GM18511 (cell line): Measurements from ENCODE around the gene CD58.

Experiments
- ATAC-seq: cut with Tn5 transposase; IDR thresholded peaks from one replicate; pipeline ENCODE4 v1.9.1; 2021; ENCODE audit warnings: mild to moderate bottlenecking, moderate library complexity; ENCODE audit not compliant: unreplicated experiment

Gene CD58

DNA sequence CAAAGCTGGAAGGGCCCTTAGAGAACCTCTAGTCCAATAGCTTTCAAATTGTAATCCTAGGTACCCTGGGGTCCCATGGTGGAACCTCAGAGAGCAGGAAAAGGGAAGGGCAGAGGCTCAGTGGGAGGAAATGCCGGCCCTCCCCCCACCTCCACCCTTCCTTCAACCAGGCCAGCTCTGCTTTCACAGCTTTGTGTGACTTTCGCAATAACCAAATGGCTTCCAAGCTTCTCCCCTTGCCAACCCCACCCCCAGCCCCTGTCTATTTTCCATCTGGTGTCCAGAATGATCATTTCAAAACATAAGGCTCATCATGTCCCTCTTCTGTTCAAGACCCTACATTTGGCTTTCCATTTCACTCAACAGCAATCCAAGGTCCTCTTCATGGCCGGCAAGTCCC lies 74.4 kb downstream of the CD58 start:
- ATAC-seq = no peak

DNA sequence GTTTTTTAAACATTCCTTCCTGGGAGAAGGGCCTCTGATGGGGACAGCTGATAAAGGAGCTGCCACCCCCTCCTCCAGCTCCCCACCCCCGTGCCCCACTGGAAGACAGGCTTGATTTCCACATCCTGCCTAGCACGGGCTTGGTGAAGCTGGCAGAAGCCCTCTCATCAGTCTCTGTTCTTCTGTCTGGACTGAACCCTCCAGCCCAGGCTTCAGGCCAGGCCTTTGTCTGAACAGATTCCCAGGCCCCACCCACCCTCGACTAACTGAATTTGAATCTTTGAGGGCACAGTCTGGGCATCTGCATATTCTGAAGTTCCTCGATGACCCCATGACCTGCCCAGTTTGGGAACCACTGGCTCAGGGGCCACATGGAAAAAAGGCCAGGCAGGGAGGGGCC lies 75.3 kb downstream of the CD58 start:
- ATAC-seq = no peak

DNA sequence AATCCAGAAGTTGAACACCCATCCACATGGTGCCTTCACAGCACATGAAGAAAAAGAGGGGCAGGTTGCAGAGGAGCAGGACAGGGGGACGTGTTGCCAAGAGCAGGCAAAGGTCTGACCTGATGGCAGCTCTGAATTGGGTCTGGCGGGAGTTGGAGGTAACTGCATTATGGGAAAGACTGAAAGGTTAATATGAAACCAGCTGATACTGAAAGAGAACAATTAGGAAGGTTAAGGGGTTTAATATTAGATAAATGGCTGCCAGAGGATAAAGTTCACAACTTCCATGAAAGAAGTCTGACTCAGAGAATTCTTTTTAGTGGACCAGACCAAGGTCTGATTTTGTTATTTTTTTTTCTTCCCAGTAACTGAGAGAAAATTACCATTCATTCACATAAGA lies 76.1 kb downstream of the CD58 start:
- ATAC-seq = no peak

DNA sequence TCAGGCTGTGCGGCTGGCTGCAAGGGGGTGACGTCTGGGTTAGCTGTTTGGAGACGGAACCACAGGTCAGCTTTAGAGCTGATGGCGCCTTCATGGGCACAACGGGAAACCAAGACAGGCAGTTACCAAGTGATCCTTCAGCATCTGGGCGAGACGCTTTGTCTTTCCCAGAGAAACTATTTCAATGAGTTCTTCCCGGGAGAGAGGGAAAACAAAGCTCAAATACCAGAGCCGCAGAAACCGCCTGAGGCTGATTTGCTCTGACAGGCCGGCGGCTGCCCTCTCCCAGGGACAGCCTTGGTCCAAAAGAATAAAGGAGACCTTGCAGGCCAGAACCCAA lies 76.5 kb downstream of the CD58 start:
- ATAC-seq = no peak

DNA sequence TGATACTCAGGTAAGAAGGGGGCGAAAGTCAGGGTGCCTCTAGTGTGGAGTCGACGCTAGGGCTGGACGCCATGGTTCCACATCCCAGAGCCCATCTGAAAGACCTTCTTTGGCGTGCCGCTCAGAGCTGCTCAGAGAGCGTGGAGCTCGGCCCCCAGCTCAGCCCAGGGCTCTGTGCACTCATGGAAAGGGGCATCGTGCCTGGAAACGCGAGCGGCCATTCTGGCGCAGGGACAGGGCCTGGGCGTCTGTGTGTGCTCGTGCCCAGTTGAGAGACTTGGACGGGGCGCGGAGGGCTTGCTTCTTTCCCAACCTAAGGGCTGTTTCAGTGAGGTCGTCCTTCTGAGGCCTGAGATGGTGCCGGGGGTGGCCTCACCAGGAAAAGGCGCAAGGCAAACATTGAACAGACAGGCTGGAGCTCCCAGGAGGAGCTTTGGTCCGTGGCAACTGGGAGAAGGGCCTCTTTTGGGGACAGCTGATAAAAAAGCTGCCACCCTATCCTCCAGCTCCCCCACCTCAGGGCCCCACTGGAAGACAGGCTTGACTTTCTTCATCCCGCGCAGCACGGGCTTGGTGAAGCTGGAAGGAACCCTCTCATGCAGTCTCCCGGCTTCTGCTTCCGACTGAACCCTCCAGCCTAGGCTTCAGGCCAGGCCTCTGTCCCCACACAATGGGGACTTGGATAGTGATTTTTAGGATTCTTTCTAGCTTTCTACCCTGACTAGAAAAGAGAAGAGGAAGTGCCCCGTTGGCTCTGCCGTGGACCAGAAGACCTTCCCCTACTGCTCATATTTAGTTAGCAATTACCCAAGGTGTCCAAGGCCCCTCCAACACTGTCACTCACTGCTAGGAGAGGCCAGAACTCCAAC lies 77.1 kb downstream of the CD58 start:
- ATAC-seq = no peak

DNA sequence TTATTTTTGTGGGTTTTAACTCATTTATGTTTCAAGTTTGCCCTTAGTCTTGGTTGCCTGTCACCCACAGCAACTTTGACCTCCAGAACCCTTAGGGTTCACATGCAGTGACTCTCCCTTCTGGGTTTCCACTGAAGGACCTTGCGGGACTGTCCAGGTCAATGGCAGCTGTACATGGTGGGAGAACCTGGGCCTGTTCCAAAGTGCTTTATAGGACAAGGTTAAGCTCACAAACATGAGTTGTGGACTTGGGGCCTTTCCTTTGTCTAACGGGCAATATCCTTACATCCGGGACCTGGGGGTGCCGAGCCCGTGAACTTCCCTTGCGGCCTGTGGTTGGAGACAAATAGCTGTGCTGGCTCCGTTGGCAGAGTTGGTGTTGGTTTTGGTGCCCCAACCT lies 77.8 kb downstream of the CD58 start:
- ATAC-seq = no peak

DNA sequence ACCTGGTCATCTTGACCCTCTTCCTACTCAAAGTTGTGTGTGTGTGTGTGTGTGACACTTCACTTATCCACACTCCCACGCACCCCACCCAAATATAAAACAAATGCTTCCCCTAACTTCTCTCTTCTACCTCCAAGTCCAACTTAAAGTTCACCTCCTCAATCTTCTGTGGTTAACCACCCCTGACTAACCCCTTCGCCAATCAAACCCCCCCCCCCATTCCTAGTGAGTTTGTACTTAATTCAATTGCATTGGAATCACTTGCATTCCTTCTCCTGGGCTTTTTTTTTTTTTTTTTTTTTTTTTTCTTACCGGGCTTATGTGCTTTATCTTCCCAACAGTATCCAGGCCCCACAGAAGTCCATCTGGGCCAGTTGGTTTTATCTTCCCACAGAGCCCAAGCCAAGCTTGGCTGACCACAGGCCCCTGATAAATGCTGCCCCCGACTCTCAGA lies 78.4 kb downstream of the CD58 start:
- no peak for ATAC-seq

DNA sequence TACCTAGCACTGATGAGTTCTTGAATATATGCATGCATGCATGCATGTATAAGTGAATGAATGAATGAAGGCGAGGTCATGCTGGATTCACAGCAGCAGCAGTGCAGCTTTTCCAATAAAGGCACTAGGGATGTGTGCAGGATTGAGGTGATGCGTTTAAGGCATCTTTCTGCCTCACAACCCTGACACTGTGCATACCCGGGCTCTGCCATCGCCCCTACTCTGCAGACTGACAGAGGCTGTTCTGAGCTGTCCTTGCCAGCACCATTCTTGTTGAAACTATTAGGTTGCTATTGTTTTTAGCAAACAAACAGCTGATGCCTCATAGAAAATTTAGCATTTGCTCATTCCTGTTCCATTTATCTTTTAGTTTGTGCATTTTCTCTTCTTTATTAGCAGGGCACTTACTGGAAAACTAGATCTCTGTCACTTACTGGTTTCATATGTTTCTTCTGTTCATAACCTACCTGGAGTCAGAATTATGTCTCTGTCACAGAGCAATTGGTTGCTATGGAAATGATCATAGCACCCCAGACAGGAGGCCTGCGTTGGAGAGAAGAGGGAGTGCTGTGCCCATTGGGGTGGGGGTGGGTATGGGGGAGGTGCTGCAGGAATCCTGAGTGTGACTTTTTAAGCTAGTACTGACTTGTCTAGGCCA lies 79.0 kb downstream of the CD58 start:
- ATAC-seq = no peak

DNA sequence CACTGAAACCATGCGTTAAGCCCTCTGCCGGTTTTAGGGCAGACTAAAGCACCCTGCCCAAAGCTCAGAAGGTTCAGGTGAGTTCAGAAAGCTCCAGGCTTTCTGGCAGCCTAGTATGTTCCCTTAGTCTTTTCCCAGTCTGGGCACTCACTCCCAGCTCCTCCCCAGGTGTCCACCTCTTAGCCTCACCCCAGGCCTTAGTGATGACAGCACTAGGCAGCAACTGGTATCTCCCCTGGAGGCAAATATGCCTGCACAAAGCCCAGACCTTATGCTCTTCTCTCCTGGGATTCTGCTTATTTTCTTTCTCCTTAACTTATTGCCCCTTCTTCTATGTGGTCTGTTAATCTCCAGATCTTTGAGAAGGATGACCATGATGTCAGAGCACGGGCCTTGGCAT lies 80.2 kb downstream of the CD58 start:
- ATAC-seq = no peak

DNA sequence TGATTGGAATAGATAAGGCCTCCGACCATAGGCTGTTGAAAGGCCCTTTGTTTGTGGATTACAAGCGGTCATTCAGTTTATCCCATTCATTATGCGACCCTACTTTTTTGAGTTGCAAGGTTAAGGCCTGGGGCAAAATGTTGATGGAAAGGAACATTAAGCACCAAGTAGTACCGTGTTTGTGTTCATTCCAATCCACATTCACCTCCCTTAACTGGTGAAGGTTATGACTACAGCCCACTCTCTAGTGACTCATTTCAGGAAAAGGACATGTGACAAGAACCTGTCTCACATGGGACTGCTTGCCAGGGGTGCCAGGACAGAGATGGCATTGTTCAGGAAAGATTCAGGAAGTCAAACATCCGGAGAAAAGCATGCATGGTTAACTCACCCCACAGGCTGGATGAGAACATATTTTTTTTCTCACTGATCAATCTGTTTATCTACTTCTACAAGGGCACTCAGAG lies 81.6 kb downstream of the CD58 start:
- ATAC-seq = peak; percentile 60

DNA sequence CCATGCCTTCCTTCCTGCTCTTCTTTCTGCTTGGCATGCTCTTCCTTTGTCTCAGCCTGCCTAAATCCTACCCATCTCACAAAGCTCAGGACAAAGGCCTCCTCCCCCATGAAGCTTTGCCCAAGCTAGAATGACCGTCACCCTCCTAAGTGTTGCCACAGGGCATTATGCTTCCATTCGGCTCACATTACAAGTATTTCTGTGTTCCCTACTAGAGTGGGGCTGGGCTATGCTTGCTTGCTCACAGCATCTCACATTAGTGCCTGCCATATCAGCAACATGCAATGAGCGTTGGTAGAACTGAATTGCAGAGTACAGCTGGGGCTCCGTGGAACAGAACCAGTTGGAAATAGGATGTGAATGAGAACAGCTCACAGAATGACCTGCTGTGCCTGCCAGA lies 82.8 kb downstream of the CD58 start:
- no peak for ATAC-seq

DNA sequence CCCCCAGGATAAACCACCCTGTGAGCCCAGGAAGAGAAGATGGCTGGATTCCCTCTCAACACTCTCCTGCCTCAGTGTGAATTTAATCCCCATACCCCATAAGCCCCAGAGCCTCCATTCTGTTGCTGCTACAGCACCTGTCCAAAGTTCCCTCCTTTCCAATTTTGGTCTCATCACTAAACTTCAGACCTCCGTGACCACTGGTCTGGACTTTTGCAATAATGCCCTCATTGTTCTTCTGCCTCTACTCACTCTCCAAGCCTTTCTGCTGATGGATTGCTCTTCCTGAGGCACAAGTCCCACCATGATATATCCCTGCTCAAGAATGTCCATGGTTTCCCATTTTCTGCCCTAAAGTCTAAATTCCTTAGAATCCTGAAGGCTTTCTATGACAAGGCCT lies 83.2 kb downstream of the CD58 start:
- ATAC-seq = no peak

DNA sequence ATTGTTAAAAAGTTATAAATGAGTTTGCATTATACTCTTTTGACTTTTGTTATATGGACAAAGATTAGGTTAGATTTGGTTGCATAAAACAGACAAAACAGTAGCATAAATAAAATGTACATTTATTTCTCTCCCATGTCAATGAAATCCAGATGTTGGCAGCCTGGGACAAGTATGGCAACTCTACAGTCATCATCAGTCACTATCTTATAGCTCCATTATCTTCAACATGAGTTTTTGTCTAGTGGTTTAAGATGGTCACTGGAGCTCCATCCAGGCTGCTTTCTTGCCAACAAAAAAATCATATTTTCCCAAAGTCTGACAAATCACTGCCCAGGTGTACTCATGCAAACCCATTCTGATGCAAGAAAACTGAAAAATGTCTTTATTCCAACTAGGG lies 83.8 kb downstream of the CD58 start:
- no peak for ATAC-seq

DNA sequence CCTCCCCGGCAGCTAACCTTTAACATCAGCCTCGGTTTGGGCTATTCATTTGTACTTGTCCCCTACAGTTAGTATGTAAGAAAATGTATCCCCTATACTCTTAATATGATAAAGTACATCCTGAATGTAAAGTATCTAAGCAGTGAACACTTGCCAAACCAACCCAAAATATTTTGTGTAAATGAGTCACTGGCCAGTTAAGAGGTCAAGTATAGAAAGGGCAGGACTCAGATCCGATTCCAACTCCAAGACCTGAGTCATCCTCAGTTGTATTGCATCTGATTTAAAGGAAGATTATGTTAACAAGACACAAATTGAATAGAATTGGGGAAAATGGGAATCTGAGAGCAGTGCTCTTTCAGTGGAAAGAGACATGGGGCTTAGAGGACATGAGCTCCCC lies 84.4 kb downstream of the CD58 start:
- no peak for ATAC-seq

DNA sequence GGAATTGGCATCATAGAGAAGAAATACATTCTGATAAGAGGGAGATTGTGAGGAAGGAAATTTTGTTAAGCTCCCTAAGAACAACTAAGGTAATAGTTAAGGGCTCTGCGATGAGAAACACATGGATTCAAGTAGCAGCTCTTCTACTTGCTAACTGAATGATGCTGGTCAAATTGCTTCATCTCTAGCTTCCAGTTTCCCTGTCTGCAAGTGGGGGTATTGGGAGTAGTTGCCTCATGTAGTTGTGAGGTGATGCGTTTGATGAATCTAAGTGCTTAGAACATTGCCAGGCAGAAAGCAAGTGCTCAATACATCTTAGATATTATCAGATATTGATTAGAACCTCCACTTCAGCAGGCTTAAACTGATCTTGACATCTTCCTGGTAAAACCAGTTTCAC lies 84.8 kb downstream of the CD58 start:
- no peak for ATAC-seq

DNA sequence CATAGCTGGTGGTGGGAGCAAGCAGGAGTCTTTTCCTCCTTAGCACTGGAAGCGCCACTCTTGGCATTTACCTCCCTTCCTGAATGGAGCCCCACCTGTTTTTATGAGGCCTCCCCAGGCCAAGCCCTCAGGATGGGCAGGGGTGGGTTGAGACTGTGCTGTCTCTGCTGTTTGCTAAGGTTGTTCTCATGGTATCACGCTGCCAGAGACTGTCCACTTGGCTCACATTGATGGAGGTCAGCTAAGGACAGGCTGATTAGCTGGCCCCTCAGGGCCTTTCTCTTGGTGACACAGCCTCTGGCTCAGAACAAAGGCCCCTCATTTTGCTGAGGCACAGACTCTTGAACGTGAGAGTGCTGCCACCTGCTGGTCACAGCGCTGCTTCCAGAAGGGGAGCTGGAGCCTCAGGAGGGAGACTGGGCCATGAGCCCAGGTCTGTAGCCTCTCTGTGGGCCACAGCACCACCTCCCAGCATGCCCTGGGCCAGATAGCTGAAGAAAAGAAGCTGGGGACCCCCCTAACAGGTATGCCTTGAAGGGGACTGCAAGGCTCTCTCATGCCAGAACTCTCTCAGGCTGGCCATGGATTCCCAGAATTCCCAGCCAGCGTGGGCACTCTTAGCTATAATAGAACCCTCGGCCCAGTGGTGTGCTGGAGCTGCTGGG lies 85.6 kb downstream of the CD58 start:
- ATAC-seq = peak; percentile 82

DNA sequence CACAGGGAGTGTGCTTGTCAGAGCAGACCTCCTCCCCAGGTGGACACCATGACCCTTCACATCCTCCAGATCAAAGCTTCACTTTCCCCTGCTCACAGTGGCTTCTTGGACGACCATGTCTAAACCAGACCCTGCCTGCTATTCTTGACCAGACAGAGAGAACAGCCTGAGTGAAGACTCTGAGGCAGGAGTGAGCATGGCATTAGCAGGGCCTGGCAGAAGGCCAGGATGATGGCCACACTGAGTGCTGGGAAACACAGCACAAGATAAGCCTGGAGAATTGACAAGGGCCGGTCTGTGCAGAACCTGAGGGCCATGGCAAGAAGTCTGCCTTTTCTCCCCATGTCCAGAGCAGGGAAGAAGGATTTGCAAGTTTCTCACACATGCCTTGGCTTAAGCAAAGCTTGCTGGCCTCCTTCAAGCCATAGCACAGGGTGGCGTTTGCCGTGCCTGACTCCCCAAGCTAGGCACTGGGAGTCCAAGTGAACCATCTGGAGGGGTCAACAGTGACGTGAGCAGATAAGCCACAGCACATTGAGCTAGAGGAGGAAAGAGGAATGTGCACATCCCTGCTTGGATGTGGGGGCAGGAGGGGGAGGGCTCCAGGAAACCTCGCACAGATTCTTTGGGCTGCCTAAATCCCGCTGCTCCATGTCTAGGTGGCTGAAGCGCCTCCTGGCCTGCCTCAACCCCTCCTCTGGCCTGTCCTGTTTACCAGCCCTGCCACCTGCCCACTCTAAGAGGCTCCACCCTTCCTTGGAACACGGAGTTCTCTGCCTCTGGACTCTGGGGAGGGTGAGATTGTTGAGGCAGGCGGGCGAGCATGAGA lies 87.1 kb downstream of the CD58 start:
- ATAC-seq = no peak

DNA sequence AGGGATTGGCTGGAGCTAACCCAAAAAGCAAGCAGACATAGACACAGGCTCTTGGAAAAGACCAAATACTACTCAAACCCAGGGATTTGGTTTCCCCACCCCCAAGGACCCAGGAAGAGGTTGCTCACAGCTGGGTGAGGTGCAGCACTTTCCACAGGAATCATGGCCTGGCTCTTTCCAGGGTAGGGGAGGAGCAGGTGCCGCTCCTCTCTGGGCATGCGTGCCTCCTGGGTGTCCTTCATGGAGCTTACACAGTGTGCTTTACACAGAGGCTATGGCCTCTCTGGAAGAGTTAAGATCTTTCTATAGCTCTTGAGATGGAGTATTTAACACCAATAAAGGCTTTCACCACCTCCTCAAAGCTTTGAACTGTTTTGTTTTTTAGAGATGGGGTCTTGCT lies 88.3 kb downstream of the CD58 start:
- ATAC-seq = no peak

DNA sequence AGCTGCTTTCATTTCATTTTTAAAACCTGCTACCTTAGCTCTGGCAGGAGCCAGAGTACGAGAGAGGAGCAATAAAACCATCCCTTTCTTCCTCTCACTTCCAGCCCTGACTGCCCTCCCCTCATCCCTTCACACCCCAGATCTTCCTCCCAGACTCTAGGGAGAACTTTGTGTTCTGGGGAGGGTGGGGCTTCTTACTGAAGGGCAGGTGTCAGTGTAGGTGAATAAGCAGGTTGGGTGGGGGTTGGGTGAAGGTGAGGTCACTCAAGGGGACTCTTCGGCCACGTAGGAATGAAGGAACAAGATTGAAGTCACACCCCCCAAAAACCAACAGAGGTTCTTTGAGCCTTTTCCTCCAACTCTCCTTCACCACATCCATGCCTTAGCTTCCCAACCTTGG lies 88.9 kb downstream of the CD58 start:
- ATAC-seq = no peak

DNA sequence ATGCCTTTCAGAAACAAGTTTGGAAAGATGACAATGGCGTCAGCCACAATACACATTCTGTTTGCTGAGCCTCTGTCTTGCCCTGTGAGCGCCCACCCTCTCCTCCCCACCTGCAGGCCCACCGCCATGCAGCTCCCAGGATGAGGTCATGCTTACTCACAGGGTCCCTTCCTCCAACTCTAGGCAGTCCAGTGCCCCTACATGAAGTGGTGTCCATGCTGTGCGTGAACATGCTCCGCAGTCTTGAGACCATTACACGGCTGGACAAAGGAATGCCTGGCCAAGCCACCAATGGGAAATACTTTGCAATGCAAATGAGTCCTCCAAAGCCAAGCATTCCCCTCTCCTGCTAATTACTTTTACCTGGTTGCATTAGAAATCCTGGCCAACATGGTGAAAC lies 92.2 kb downstream of the CD58 start:
- no peak for ATAC-seq

DNA sequence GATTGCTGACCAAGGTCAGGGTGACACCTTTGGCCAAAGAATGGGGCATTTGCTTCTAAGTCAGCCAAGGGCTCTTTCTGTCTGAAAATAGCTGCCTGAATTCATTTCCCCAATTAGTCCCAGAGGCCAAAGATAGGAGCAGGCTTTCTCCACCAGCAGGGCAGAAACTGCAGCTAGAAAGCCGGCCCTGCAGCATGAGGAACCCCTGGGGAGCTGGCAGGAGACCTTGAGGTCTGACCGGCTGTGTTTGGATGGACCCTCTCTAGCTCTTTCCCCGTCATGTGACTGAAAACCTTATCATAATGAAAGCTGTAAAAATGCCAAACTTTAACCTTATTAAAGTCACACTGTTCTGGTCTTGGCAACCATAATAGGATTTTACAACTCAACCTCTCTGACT lies 93.4 kb downstream of the CD58 start:
- no peak for ATAC-seq
